Astrocyte of the cerebellum (primary cell): ENCODE results near the gene AVPR1B.
A peak's percentile ranks its signal among the peaks of the same experiment; 100 is the strongest.

ENCODE experiments used
- DNase-seq: peaks from one replicate; pipeline ENCODE4 v3.0.0-alpha.2; 2011; ENCODE audit warnings: low read depth
- H3K4me3 ChIP-seq: 2 replicates; pipeline ENCODE4 v1.5.1; 2011; ENCODE audit warnings: mild to moderate bottlenecking, low read depth, low read length, moderate library complexity
- CTCF ChIP-seq: IDR thresholded peaks from 2 replicates; pipeline ENCODE4 v1.5.1; 2012; ENCODE audit warnings: low read length, low read depth, moderate library complexity, mild to moderate bottlenecking; ENCODE audit errors: missing control alignments
- in situ Hi-C: cut with HindIII; loops from 2 replicates; pipeline ENCODE4 v1.10.0; 2017; ENCODE audit warnings: low sequenced_read_pairs

AVPR1B gene

GRCh38 chr1:206109718-206110117 is 7.5 kb downstream of the AVPR1B start:
- DNase-seq = no peak
- no peak overlapping the region for H3K4me3 ChIP-seq
- in situ Hi-C loops = loop anchor here (25.0 kb wide), 1 partner anchor 122 kb away; no protein-coding TSS in a partner anchor
- no peak for TF ChIP-seq CTCF

DNA sequence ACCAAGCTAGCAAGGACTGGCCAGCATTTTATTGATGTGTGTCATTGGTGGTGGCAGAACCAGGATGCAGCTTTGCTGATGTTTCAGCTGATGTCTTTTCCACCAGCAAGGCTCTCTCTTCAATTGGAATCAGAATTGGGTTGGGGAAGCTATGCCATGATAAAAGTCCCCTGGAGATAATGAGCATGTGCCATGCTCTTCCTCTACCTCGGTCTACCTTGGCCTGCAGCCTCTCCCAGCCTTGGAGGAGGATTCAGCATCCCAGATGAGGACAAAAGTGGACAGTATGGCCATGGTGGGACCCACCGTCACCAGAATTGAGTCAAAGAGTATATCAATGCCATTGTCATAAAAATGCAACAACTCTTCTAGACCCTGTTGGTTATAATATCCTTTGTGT is 8.6 kb downstream of the AVPR1B start:
- no peak for TF ChIP-seq CTCF
- H3K4me3 ChIP-seq = no peak overlapping the region
- in situ Hi-C loops = loop anchor here (25.0 kb wide), 1 partner anchor 121 kb away; no protein-coding TSS in a partner anchor
- no peak for DNase-seq

DNA sequence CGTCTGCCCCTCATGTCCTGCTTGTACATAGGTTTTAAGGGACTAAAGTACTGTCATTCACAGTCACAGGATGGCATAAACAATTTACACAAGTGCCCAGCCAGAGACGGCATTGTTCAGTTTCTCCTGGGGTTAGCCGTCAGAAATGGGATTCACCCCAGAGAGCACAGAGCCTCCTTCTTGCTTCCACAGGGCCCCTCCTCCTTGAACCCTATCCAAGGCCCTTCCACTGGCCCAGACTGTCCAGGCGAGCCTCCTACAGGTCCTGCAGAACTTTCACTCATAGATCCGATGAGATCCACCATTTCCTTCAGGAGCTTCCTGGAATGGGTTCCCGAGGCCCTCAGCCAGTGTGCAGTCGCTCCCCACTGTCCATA is 10.0 kb downstream of the AVPR1B start:
- no peak for DNase-seq
- H3K4me3 ChIP-seq = no peak overlapping the region
- in situ Hi-C loops = loop anchor here (25.0 kb wide), 1 partner anchor 120 kb away; no protein-coding TSS in a partner anchor
- TF ChIP-seq CTCF = no peak

GRCh38 chr1:206106328-206107167 is 10.6 kb downstream of the AVPR1B start:
- H3K4me3 ChIP-seq = no peak overlapping the region

GRCh38 chr1:206105464-206105995 is 11.7 kb downstream of the AVPR1B start:
- H3K4me3 ChIP-seq = no peak overlapping the region
- DNase-seq = no peak
- no peak for TF ChIP-seq CTCF
- in situ Hi-C loops = loop anchor here (25.0 kb wide), 1 partner anchor 118 kb away; no protein-coding TSS in a partner anchor

More at GRCh38 chr1:206106328-206107167, 10.6 kb downstream of the AVPR1B start:
- DNase-seq = peak; percentile 63
- in situ Hi-C loops = loop anchor here (25.0 kb wide), 1 partner anchor 119 kb away; no protein-coding TSS in a partner anchor
- peak; percentile 90 for TF ChIP-seq CTCF

- no peak for TF ChIP-seq CTCF
- in situ Hi-C loops = loop anchor here (5.0 to 25.0 kb wide), 2 partner anchors 72 to 117 kb away; no protein-coding TSS in a partner anchor
- H3K4me3 ChIP-seq = no peak overlapping the region
- no peak for DNase-seq
Observed at GRCh38 chr1:206103979-206104378, 13.2 kb downstream of the AVPR1B start.
